Mesothelial cell of epicardium (in vitro differentiated cells): ENCODE data around the gene TOMM7. TPM values are rescaled to one million over a fixed set of nuclear protein-coding genes. Genes with fewer than 3 reads are reported as not detected.

ENCODE experiments used
- DNase-seq, 2 experiments: peaks; one replicate each; pipeline ENCODE4 v3.0.0; 2021; ENCODE audit warnings: low spot score in 2 of 2; ENCODE audit not compliant: unreplicated experiment in 2 of 2
- H3K27ac Mint-ChIP-seq: 2 replicates; pipeline ENCODE4 v1.8.0; 2021; ENCODE audit warnings: mixed read lengths
- H3K27me3 Mint-ChIP-seq: 2 replicates; pipeline ENCODE4 v1.8.0; 2021; ENCODE audit warnings: low read depth, mixed read lengths
- H3K36me3 Mint-ChIP-seq: 2 replicates; pipeline ENCODE4 v1.8.0; 2021; ENCODE audit warnings: mixed read lengths
- H3K4me1 Mint-ChIP-seq: 2 replicates; pipeline ENCODE4 v1.8.0; 2021; ENCODE audit warnings: mixed read lengths
- H3K4me3 Mint-ChIP-seq: 2 replicates; pipeline ENCODE4 v1.8.0; 2021; ENCODE audit warnings: mild to moderate bottlenecking, moderate library complexity, mixed read lengths
- H3K9me3 Mint-ChIP-seq: 2 replicates; pipeline ENCODE4 v1.8.0; 2021; ENCODE audit warnings: mixed read lengths
- CTCF ChIP-seq: fragments of 200-600 bp; sonication (generic); IDR thresholded peaks from one replicate; pipeline ENCODE4 v1.5.0; 2021; ENCODE audit warnings: antibody characterized with exemption; ENCODE audit not compliant: unreplicated experiment
- total RNA-seq: library from RNA; stranded (reverse); gene quantifications from 3 replicates; pipeline ENCODE4 v1.2.1, GENCODE V29; 2021

Gene TOMM7
- total RNA-seq, 1 donor from 2014 or later: 179 TPM

GRCh38 chr7:22867003-22867402, 44.4 kb upstream of the TOMM7 start:
- Mint-ChIP-seq H3K4me3 (no peak overlapping the region), H3K27me3 (no peaks in the 10 kb centered on the region), H3K36me3 (no peaks in the 10 kb centered on the region), H3K9me3 (no peaks in the 10 kb centered on the region), H3K27ac (no peak overlapping the region), H3K4me1 (no peaks in the 10 kb centered on the region)
- DNase-seq: no peak
- TF ChIP-seq CTCF: no peak

GRCh38 chr7:22865602-22865960, 42.9 kb upstream of the TOMM7 start:
- Mint-ChIP-seq H3K27me3 (no peaks in the 10 kb centered on the region), H3K4me3 (no peak overlapping the region), H3K27ac (no peak overlapping the region), H3K9me3 (no peaks in the 10 kb centered on the region), H3K4me1 (no peaks in the 10 kb centered on the region), H3K36me3 (no peaks in the 10 kb centered on the region)
- DNase-seq: no peak
- TF ChIP-seq CTCF: no peak

- Mint-ChIP-seq H3K27me3 (no peaks in the 10 kb centered on the region), H3K4me3 (no peak overlapping the region), H3K4me1 (no peaks in the 10 kb centered on the region), H3K9me3 (no peaks in the 10 kb centered on the region), H3K27ac (no peak overlapping the region), H3K36me3 (no peaks in the 10 kb centered on the region)
- TF ChIP-seq CTCF: no peak
- DNase-seq: no peak
Observed at GRCh38 chr7:22864855-22865601, 42.4 kb upstream of the TOMM7 start.

- H3K27me3 Mint-ChIP-seq: no peaks in the 10 kb centered on the region
- no peak overlapping the region for H3K4me3 Mint-ChIP-seq
- DNase-seq: no peak
- no peaks in the 10 kb centered on the region for H3K9me3 Mint-ChIP-seq
- H3K4me1 Mint-ChIP-seq: no peaks in the 10 kb centered on the region
- no peaks in the 10 kb centered on the region for H3K36me3 Mint-ChIP-seq
- H3K27ac Mint-ChIP-seq: no peak overlapping the region
- TF ChIP-seq CTCF: no peak
Observed at GRCh38 chr7:22864301-22864700, 41.7 kb upstream of the TOMM7 start.

GRCh38 chr7:22863156-22863899, 40.7 kb upstream of the TOMM7 start:
- no peaks in the 10 kb centered on the region for H3K27me3 Mint-ChIP-seq
- H3K4me3 Mint-ChIP-seq: no peak overlapping the region
- no peak for TF ChIP-seq CTCF
- no peak for DNase-seq
- no peak overlapping the region for H3K27ac Mint-ChIP-seq
- no peaks in the 10 kb centered on the region for H3K4me1 Mint-ChIP-seq
- H3K9me3 Mint-ChIP-seq: no peaks in the 10 kb centered on the region
- peaks cover 9% of the 10 kb centered on the region for H3K36me3 Mint-ChIP-seq
